HCT116 (cell line): ENCODE measurements around the gene RNGTT. TPM values are rescaled to one million over a fixed set of nuclear protein-coding genes. Genes with fewer than 3 reads are reported as not detected.

Experiments
- ATAC-seq: fragments of 200-7000 bp; cut with Tn5 transposase; 2 replicates; pipeline ENCODE4 v1.9.1; 2020; ENCODE audit warnings: mild to moderate bottlenecking, moderate library complexity
- BruUV-seq: library from RNA; stranded (reverse); fragments of 400-500 nt; replicated peaks from 2 replicates; lab custom pipeline; 2021; lab: Mats Ljungman, UMichigan
- CTCF ChIA-PET: fragments of 300-600 bp; sonication (Branson Sonifier 250); formaldehyde crosslinking; loops from one replicate; lab custom pipeline; 2021; ENCODE audit warnings: antibody characterized with exemption; lab: Charles Lee
- POLR2A ChIA-PET: fragments of 300-600, 350-600 bp; sonication (Branson Sonifier 250); formaldehyde crosslinking; loops from one replicate; lab custom pipeline; 2021; ENCODE audit warnings: antibody characterized with exemption; lab: Charles Lee
- RAD21 ChIA-PET, 2 experiments: fragments of 300-600 bp; sonication (Branson Sonifier 250); formaldehyde crosslinking; loops; one replicate each; lab custom pipeline; 2023; ENCODE audit warnings: low total read pairs in 2 of 2; ENCODE audit not compliant: uncharacterized antibody in 2 of 2, unreplicated experiment in 2 of 2, low non-redundant PET in 1 of 2; lab: Charles Lee
- DNase-seq: peaks from one replicate; pipeline ENCODE4 v3.0.0-alpha.2; 2010; ENCODE audit warnings: low read depth, low spot score
- H2AFZ ChIP-seq: fragments of 200-600 bp; shearing (Covaris generic), sonication (generic); 2 replicates; pipeline ENCODE4 v1.6.1; 2017; ENCODE audit warnings: low read depth, mixed run types, mixed read lengths, antibody characterized with exemption, low read length; ENCODE audit not compliant: poor library complexity, severe bottlenecking
- H3K27ac ChIP-seq: 2 replicates; pipeline ENCODE4 v1.5.1; 2012; ENCODE audit warnings: low read depth, low read length
- H3K27me3 ChIP-seq: fragments of 200-600 bp; sonication (generic); 2 replicates; pipeline ENCODE4 v1.6.1; 2016; ENCODE audit warnings: mixed run types, low read length, mixed read lengths; ENCODE audit not compliant: insufficient read depth
- H3K36me3 ChIP-seq, 2 experiments: fragments of 200-500 bp in 1 of 2; fragments of 200-600 bp in 1 of 2; sonication (Bioruptor generic) in 1 of 2; sonication (generic) in 1 of 2; 2 replicates each; pipeline versions ENCODE4 v1.5.1 to v1.6.1; 2014 to 2016; ENCODE audit warnings: low read length in 2 of 2, inconsistent platforms in 1 of 2, mixed read lengths in 1 of 2, mixed run types in 1 of 2; ENCODE audit not compliant: insufficient read depth in 2 of 2, control insufficient read depth in 1 of 2
- H3K4me1 ChIP-seq, 2 experiments: fragments of 200-600 bp in 1 of 2; sonication (generic) in 1 of 2; 2 replicates each; pipeline versions ENCODE4 v1.5.1 to v1.6.1; 2012 to 2017; ENCODE audit warnings: low read length in 2 of 2, inconsistent platforms in 1 of 2, mild to moderate bottlenecking in 1 of 2, mixed read lengths in 1 of 2, mixed run types in 1 of 2, moderate library complexity in 1 of 2; ENCODE audit not compliant: insufficient read depth in 2 of 2, control insufficient read depth in 1 of 2
- H3K4me2 ChIP-seq: fragments of 200-600 bp; sonication (generic); 2 replicates; pipeline ENCODE4 v1.6.1; 2017; ENCODE audit warnings: mixed run types, low read length, mixed read lengths
- H3K4me3 ChIP-seq, 2 experiments: fragments of 200-600 bp in 1 of 2; sonication (generic) in 1 of 2; replicated peaks in 1 of 2; 2 replicates each; pipeline ENCODE4 v1.5.1; 2011 to 2016; ENCODE audit warnings: low read length in 2 of 2, control low read depth in 1 of 2, low read depth in 1 of 2, mild to moderate bottlenecking in 1 of 2, mixed read lengths in 1 of 2, mixed run types in 1 of 2
- H3K79me2 ChIP-seq: fragments of 200-600 bp; sonication (generic); 2 replicates; pipeline ENCODE4 v1.6.1; 2017; ENCODE audit warnings: mild to moderate bottlenecking, mixed run types, low read length, moderate library complexity, mixed read lengths; ENCODE audit not compliant: insufficient read depth
- H3K9ac ChIP-seq: fragments of 200-600 bp; sonication (generic); 2 replicates; pipeline ENCODE4 v1.6.1; 2016; ENCODE audit warnings: low read length, mixed read lengths
- H3K9me2 ChIP-seq: fragments of 200-600 bp; sonication (generic), shearing (Covaris generic); 2 replicates; pipeline ENCODE4 v1.6.1; 2017; ENCODE audit warnings: mixed run types, mild to moderate bottlenecking, moderate library complexity; ENCODE audit not compliant: insufficient read depth
- H3K9me3 ChIP-seq, 2 experiments: fragments of 200-500 bp in 1 of 2; fragments of 200-600 bp in 1 of 2; sonication (Bioruptor generic) in 1 of 2; sonication (generic) in 1 of 2; 2 replicates each; pipeline ENCODE4 v1.6.1; 2014 to 2017; ENCODE audit warnings: low read length in 2 of 2, mixed read lengths in 2 of 2, inconsistent platforms in 1 of 2, low read depth in 1 of 2, mild to moderate bottlenecking in 1 of 2, mixed run types in 1 of 2, moderate library complexity in 1 of 2; ENCODE audit not compliant: control insufficient read depth in 1 of 2, insufficient read depth in 1 of 2
- H4K20me1 ChIP-seq: fragments of 200-600 bp; sonication (generic), shearing (Covaris generic); 2 replicates; pipeline ENCODE4 v1.6.1; 2017; ENCODE audit warnings: mixed run types, mild to moderate bottlenecking, moderate library complexity; ENCODE audit not compliant: insufficient read depth
- CBX3 ChIP-seq: IDR thresholded peaks from 2 replicates; pipeline ENCODE4 v1.6.1; 2012; ENCODE audit warnings: low read depth
- CTCF ChIP-seq, 3 experiments: fragments of 200-600 bp in 1 of 3; sonication (generic) in 1 of 3; IDR thresholded peaks in 2 of 3; conservative IDR thresholded peaks in 1 of 3; 2 replicates each; pipeline ENCODE4 v1.5.1; 2012 to 2017; ENCODE audit warnings: low read depth in 2 of 3, low read length in 2 of 3, antibody characterized with exemption in 1 of 3, borderline replicate concordance in 1 of 3, control low read depth in 1 of 3, mild to moderate bottlenecking in 1 of 3, mixed read lengths in 1 of 3, mixed run types in 1 of 3, moderate library complexity in 1 of 3; ENCODE audit not compliant: insufficient read depth in 1 of 3
- EZH2 ChIP-seq: fragments of 200-600 bp; sonication (generic); IDR thresholded peaks from 2 replicates; pipeline ENCODE4 v1.6.1; 2017; ENCODE audit warnings: antibody characterized with exemption, mixed run types
- EZH2phosphoT487 ChIP-seq: fragments of 200-600 bp; IDR thresholded peaks from 2 replicates; pipeline ENCODE4 v1.6.1; 2018; ENCODE audit warnings: antibody characterized with exemption, borderline replicate concordance
- FOSL1 ChIP-seq: IDR thresholded peaks from 2 replicates; pipeline ENCODE4 v1.6.1; 2012; ENCODE audit warnings: low read depth
- JUND ChIP-seq: IDR thresholded peaks from 2 replicates; pipeline ENCODE4 v1.6.1; 2012
- POLR2A ChIP-seq: IDR thresholded peaks from 2 replicates; pipeline ENCODE4 v1.7.0; 2011; ENCODE audit warnings: borderline replicate concordance; ENCODE audit not compliant: insufficient read depth, insufficient read length; ENCODE audit errors: extremely low read depth
- POLR2AphosphoS5 ChIP-seq: IDR thresholded peaks from 2 replicates; pipeline ENCODE4 v1.6.1; 2011; ENCODE audit warnings: mild to moderate bottlenecking, low read depth, low read length, moderate library complexity
- RAD21 ChIP-seq: IDR thresholded peaks from 2 replicates; pipeline ENCODE4 v1.6.1; 2012; ENCODE audit warnings: low read depth, mild to moderate bottlenecking
- REST ChIP-seq: IDR thresholded peaks from 2 replicates; pipeline ENCODE4 v1.6.1; 2012; ENCODE audit warnings: low read depth
- SRF ChIP-seq: IDR thresholded peaks from 2 replicates; pipeline ENCODE4 v1.6.1; 2012; ENCODE audit warnings: low read depth
- ZBTB33 ChIP-seq: IDR thresholded peaks from 2 replicates; pipeline ENCODE4 v1.6.1; 2011; ENCODE audit warnings: mild to moderate bottlenecking, low read length, moderate library complexity; ENCODE audit not compliant: insufficient replicate concordance; ENCODE audit errors: extremely low read depth
- ZFX ChIP-seq: fragments of 450-650 bp; IDR thresholded peaks from 2 replicates; pipeline ENCODE4 v1.6.1; 2017
- ZNF274 ChIP-seq: fragments of 200-500 bp; sonication (Bioruptor generic); IDR thresholded peaks from 2 replicates; pipeline ENCODE4 v1.6.1; 2014; ENCODE audit warnings: mild to moderate bottlenecking, low read depth, low read length, inconsistent platforms
- intact Hi-C: fragments of 100-400 bp; cut with micrococcal nuclease; formaldehyde crosslinking; loops from 2 replicates; pipeline ENCODE4 v1.10.0; 2022
- total RNA-seq: library from RNA; stranded (reverse); gene quantifications from one replicate; pipeline ENCODE4 v1.2.1, GENCODE V29; 2021; ENCODE audit not compliant: unreplicated experiment

Gene RNGTT
- total RNA-seq, 1 experiment from 2014 or later: 23.0 TPM

- TF ChIP-seq ZBTB33: no peak
Measured at GRCh38 chr6:88562353-88563276, 400.8 kb downstream of the RNGTT start (continued).

- Histone ChIP-seq H3K4me2 (no peak overlapping the region), H3K9me2 (no peaks in the 10 kb centered on the region), H2AFZ (no peak overlapping the region), H3K27ac (no peak overlapping the region), H3K4me3 (no peak overlapping the region), H3K27me3 (peaks cover 13% of the 10 kb centered on the region; the same call in 1 of the 2 replicates), H3K36me3 (no peaks in the 10 kb centered on the region), H3K9ac (no peak overlapping the region), H3K9me3 (no peaks in the 10 kb centered on the region), H3K4me1 (no peaks in the 10 kb centered on the region), H3K79me2 (no peaks in the 10 kb centered on the region), H4K20me1 (no peaks in the 10 kb centered on the region)
- POLR2A ChIA-PET: no interaction called here
- DNase-seq (no peak), ATAC-seq (no peak)
- intact Hi-C loops: no loop called here
- RAD21 ChIA-PET: no interaction called here
- TF ChIP-seq ZNF274: no peak
- TF ChIP-seq CTCF (IDR thresholded peaks at IDR 0.05 in 2 of 3, conservative IDR thresholded peaks at IDR 0.05 in 1 of 3; ENCODE audit: borderline replicate concordance in 1 of 3, insufficient read depth in 1 of 3, low read depth in 2 of 3, low read length in 2 of 3): no peak
- TF ChIP-seq POLR2AphosphoS5: no peak
- TF ChIP-seq REST: no peak
- no peak for TF ChIP-seq POLR2A
- no peak for TF ChIP-seq RAD21
- TF ChIP-seq EZH2: no peak
- no peak for TF ChIP-seq FOSL1
- no peak for TF ChIP-seq CBX3
- no peak for TF ChIP-seq JUND
- no peak for TF ChIP-seq ZFX
- TF ChIP-seq SRF: no peak
- TF ChIP-seq EZH2phosphoT487: no peak
- CTCF ChIA-PET: no interaction called here
- BruUV-seq: no TSS peak
Measured at GRCh38 chr6:88561954-88562315, 401.5 kb downstream of the RNGTT start.
